T-helper 1 cell (primary cell): ENCODE measurements around the gene MEIS1.

Source experiments
- DNase-seq, 5 donors: peaks; one replicate each; pipeline ENCODE4 v3.0.0-alpha.2; 2012 to 2020

Gene MEIS1

DNA sequence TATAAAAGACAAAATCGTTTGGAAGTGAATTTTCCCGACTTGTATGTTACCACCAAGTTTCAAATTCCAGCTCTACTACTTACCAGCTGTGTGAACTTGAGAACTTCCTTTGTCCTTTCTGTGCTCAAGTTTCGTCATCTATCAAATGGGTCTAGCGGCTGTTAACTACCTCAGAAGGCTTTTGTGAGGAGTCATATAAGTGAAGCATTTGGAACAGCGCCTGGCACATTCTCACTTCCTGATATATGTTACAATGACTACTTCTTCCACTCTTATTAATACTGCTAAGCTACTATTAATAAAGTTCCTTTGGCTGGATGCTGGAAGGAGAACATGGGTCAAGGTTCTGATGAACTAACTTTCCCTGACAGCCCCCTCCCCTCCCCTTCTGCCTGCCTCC, 104.5 kb downstream of the MEIS1 start:
- DNase-seq = no peak

DNA sequence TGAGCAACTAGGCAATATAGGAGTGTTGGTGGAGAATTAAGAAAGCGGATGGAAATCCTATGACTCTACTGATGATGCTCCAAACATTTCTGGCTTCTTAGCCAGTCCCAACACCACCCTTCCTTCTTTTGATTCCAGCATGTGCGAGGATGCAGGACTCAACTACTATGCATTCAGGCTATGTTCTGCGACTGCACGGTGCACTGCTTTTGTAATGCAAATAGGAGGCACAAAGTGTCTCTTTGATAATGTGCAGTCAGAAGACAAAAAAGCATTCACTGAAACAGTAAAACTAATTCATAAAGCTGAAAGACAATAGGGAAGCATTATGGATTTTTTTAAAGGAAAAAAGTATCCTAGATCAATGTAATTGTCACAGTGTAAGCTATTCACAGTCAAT, 106.7 kb downstream of the MEIS1 start:
- no peak for DNase-seq

DNA sequence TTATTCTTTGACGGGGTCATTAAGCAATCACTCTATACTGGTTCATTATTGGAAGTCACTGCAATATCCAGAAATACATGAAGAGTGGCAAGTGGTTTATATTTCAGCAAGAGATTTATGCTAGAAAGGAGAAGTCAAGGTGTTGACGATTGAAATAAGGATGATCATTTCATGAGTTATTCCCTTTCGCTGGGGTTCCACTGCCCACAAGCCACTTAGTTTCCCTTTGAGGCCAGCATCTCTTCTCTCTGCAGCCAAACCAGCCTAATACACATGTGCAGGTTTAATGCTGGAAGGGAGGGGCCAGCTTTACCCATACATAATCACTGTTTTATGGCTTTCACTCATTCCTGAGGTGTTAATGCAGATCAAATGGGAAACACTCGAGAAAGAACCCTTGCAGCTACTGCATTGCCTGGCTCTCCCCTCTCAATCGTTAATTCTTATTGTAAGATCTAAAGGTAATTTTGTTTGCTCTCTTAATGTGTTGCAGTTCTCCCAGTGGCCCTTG, 108.4 kb downstream of the MEIS1 start:
- DNase-seq = no peak

DNA sequence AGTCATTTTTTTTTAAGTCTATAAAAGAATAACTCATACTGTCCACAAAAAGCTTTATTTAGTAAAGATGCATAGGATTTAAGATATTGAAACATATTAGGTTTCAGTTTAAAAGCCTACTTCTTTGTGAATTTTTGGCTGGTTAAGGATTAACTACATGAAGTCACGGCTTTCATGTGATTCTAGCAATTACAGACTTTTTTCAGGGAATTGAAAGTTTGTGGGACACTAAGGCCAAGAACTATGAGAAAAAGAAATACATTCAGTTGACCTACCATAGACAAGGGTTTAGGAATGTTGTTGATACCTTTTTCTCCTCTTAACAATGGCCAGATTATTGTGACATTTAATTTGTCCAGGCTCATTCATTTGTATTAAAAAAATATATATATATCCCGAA, 109.3 kb downstream of the MEIS1 start:
- no peak for DNase-seq

DNA sequence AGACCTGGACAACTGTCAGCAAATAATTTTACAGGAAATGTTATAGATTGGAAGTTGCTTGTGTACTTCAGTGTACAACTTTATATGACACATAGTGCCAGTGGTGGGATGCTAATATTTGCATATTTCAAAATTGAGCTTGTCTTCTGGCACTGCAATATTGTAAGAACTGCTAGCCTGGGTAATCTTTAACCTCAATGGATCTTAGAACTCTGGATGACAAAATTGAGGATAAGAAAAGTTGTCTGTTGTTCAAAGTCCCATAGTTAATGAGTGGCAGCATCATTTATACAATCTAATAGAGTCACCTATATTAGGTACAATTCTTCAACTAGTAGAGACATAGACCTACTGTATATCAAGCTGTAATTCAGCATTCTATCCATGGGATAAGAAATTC, 110.3 kb downstream of the MEIS1 start:
- no peak for DNase-seq

DNA sequence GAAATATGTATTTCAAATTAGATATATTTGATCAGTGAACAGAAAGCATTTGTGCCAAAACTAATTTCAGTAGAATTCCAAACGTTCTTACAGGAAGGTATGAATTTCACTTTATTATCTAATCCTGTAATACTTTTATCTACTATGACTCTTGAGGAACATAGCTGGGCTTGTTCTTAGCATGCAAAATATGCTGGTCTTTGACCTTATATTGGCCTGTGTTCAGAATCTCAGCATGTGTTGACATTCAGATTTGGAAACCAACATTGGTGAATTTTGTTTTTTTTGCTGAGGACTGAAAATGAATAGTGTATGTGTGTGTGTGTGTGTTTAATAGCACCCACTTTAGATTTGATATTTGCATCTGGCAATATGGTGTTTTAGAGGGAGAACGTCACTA, 112.2 kb downstream of the MEIS1 start:
- DNase-seq = no peak

DNA sequence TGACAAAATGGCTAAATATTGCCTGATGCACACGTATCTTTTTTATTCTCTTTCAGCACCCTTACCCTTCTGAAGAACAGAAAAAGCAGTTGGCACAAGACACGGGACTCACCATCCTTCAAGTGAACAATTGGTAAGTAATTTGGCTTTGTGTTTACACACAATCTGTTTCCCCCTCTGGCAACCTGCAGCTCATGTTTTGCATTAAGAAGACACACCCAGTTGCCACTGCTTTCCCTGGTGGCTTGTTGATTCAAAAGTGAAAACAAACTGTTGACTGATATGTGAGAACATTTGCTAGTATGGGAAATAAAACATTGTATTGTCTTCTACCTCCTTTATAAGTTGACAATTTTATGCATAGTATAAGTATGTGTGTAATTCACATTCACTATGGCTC, 113.0 kb downstream of the MEIS1 start:
- DNase-seq = no peak

DNA sequence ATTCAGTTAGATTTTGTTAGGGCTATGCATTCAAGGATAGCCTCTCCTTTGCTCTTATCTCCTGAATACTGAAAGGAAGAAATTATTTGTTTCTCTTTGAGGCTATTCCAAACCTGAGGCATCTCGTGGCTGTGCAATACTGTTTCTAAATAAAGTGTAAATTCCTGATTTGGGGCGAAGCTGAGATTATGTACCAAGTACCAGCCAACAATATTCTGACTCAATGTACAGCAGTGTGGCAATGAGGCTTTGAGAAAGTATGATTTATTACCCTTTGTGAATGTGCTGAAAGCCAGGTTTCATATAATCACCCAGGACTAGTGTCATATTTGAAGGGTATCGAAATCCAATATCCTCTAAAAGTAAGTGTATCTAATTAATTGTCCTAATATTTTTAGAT, 113.5 kb downstream of the MEIS1 start:
- DNase-seq = no peak

DNA sequence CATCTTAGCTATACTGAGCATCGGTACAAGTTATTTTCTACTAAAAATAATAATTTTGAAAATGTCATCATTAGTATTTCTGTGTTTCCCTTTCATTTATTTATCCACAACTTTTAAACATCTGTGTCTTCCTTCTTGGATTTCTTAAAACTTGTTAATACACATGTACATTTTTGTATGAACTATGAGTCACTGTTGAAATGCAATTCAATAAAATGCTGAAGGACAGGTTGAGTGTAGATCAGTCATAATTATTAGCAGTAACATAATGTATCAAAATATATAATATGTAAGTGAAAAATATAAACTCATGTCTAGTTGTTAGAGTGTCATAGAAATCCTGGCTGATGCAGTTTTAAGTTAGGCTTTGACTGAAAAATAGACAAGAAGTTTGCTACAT, 115.9 kb downstream of the MEIS1 start:
- no peak for DNase-seq

DNA sequence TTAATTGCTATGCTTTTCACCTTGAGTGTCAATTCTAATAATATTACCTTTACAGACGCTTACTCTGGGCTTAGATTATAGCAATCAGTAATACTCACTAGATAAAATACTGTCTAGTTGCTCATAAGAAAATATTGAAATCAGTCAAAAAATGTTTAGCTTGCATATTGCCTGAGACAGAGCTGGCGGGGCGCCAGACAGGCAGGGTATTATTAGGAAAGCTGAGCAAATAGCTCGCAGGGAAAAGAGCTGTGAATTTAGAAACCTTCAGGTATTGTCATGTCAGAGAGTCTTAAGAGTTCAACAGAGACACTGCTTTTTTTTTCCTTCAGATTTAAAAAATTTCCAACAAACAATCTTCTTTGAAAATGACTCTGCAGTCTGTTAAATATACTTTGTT, 118.4 kb downstream of the MEIS1 start:
- DNase-seq = no peak

DNA sequence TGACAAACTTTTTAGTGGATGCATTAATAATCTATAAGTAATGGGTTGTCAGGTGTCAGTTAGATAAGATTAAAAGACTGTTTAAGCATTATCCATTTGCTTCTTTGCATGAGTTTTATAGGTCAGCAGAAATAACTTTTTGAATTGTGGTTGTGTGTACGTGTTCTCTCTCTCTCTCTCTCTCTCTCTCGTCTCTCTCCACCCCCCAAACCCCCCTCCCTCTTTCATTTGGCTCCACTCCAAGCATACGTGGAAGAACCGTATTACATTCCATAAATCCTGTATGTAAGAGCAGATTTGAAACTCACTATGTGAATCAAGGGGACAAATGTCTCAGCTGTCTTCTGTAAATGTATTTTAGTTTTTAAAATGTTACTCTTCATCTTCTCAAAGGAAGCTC, 120.2 kb downstream of the MEIS1 start:
- no peak for DNase-seq

DNA sequence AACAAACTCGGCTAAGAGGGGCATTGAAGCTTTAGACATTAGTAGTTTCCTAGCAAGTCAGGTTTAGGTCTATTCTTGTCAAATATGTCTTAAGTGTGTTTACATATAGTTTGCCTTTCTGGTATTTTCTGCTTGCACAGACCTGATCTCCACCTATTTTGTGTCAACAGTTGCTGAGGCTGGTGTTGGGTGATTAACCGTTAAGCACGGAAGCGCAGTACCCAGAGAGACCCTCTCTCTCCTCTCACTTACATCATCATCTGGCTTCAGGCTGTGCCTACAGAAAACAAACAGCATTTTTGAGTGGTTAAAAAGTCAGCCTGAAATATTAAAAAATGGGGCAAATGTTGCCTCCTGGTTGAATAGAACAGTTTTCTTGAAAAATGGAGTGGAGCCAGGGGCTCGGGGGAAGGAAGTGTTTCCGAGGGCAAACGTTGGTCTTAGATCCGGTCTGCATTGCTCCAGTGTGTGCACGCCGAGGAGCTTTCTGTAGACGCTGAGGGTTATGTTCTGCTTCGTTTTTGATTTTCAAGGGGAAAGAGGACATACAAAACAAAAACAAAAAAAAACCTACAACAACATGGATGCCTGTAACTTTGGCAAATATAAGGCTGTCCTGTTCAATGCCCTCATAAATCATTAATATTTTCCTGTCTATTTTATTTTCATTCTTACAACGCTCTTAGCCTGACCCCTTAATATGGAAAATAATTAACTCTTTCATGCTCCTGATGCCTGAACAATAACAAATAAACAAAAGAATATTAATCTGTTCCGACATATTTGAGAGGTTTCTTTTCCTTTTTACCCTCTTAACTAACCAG, 120.8 kb downstream of the MEIS1 start:
- no peak for DNase-seq

DNA sequence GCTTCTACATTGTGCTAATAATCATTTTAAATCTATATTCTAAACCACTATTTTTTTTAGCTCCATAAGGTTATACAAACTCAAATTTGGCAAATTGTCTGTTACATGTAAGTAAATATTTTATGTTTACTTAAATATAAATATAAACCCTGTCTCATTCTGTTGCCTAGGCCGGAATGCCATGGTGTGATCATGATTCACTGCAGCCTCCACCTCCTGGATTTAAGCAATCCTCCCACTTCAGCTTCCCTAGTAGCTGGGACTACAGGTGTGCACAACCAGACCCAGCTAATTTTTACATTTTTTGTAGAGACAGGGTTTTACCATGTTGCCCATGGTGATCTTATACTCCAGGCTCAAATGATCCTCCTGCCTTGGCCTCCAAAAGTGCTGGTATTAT, 124.7 kb downstream of the MEIS1 start:
- DNase-seq = no peak

DNA sequence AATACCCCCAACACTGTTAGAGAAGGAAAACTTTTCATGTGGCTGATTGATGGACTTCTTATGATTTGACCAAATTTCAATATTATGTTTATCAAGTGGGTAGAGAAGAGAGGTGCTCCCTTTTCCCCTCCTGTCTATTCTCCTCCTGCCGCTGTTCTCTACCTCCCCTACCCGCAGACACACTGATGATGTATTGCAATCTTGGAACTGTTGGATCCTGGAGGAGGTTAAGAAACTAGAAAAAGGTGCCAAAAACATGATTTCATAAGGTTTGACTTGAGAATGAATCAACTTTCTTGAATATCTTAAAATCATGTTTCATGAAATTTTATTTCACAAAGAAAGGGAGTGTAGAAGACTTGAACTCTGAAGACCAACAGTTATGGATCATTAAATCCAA, 125.8 kb downstream of the MEIS1 start:
- DNase-seq = no peak

DNA sequence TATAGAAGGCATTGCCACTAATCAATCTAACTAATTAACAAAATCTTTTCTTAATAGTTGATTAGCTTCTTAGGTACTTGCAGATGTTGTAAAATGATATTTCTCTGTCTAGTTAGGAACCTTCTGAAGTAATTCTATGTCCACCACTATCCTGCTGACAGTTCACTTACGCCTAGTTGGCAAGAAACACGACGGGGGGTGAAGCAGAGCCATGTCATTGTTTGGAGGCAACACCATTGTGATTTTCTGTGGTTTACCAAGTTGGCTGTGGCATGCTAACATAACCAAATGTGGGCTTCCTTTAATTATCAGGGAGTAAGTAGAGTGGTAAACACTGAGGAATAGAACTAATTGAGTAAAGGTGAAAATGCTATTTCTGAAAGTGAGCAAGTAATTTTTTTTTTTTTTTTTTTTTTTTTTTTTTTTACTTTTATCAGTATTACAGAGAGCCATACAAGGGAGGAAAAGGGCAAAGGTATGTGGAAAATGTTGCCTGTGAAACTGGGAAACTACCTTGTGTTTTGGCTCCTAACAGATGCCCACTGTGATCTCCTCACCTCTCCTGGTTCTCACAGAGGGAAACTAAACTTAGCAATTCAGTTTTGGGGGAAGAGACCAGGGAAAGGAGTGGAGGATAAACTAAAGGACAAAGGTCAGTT, 126.8 kb downstream of the MEIS1 start:
- no peak for DNase-seq

DNA sequence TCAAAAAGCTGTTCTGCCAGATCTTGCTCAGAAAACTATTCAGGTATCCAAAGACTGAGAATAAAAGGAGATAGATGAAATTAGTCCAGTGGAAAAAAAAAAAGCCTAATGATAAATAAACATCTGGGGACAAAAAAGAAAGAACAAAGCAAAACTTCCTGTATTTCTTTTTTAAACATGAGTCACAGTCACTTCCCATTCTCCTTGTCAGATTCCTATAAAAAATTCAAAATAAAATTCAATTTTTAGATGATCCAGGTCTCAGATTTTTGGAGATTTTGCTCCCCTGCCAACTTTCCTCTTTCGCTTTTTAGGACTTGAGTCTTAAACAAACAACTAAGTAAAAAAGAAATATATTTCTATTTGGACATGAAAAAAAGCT, 127.4 kb downstream of the MEIS1 start:
- DNase-seq = no peak

DNA sequence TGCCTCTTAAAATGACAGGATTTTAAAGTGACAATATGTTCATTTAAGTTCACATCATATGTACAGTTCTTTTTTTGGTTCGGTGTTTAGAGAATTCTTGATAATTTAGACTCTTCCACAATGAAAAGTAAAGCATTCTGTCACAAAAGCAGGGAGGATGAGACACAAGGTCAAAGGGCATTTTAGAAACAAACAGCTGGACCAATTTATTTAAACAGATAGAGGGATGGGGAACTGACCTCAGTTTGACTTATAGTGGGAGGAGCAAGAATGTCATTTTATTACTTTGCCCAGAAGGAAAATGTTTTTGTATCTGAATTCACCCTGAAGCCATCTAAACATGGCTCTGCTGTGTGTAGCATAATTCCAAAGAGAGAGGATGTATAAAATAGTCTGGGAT, 128.5 kb downstream of the MEIS1 start:
- no peak for DNase-seq

DNA sequence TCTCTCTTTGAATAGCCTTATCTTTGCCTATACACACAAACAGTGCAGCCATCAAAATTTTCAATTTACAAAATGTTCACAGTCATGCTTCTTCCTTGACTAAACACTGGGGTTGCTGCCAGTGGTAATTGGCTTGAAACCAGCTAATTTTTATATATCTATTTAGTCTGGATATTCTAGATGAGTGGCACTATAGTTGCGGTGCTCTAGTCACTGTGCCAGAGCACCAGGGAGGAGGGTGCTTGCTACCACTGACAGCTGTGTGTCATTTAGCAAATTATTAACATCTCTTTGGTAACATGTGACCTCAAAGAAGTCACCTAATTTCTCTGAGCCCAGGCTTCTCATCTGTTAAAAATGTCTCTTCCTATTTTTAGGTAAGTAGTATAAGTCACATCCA, 130.4 kb downstream of the MEIS1 start:
- no peak for DNase-seq

DNA sequence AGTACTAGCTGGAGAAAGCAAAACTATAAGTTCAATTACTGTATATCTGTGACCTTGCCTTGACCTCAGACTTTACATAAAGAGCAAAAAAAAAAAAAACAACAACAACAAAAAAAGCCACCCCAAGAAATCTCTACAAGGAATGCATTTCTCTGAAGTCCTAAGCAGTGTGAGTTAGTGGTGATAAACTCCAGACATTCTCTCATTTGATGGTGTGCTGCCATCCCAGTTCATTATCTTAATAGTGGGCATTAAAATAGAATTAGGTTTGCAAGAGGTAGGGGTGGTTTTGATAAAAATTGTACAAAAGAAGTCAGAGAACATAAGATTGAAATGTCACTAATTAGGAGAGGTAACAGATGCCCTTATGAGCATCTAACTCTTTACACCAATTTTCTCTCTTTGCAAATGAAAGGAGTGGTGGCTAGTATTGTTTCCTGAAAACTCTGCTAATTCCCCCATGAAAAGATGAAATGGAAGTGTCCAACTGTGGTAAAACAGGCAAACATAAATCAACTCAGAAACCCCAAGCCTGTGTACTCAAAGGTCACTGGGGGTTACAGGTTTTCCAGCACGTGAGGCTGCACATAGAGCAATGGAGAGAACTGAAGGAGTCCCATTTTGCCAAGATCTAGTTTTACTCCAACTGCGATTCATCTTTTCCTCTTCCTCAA, 131.9 kb downstream of the MEIS1 start:
- DNase-seq = no peak

DNA sequence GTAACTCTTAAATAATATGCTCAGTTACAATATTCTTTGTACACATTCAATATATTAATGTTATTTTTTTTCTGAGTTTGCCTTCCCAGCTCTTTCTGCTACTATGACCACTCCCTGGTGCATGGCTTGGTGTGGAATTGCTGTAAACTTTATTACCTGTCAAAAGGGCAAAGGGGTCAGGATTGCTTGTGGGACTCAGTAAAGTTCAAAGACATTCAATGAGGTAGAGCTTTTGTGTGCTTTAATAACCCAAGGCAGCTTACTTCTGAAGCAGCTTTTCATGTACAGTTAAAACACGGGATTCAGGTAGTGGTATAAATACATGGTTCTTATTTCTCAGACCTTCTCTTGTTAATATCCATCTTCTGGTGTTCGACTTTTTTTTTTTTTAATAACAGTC, 132.8 kb downstream of the MEIS1 start:
- DNase-seq = no peak

DNA sequence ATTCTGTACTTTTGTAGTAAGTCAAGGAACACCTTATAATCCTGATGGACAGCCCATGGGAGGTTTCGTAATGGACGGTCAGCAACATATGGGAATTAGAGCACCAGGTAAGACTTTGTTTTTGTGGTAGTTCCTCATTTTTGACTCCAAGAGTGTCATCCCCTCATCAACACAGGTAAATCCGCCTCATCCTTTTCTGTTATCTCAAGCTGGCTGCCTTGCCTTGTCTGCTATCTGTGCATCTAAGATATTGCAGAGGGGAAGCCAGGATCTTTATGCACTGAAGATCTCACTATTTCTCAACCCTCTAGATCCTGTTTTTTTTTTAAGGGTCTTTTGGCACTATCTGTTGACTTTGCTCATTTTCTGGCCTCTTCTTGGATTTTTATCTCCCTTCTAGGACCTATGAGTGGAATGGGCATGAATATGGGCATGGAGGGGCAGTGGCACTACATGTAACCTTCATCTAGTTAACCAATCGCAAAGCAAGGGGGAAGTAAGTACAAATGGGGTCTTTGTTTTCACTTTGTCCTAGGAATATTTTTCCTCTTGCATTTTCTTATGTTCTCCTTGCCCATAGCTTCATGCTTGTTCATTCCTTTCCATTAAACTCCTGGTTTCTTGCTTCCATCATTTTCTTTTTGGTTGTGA, 133.8 kb downstream of the MEIS1 start:
- DNase-seq = no peak

DNA sequence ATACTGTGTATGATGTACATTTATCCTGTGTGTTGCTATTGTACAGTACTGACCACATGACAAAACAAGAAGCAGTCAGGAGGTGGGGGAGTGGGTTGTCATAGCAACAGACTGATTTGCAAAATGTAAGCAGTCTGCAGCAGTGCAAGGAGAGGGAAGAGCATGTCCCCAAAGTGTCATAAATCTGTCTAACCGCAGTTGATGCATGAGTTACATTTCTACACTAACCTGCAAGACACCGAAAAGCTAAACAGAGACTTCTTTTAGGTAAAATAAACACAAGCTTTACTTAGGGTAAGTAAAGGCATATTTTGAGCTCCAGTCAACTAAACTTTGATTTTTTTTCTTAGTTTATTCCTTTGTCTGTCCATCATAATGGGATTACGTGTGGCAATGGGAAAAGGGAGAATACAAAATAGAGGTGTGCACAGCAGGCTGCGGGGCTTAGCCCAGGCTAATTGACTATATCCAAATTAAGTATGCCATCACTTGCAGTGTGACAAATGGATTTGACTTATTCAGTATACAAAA, 134.5 kb downstream of the MEIS1 start:
- DNase-seq = no peak

DNA sequence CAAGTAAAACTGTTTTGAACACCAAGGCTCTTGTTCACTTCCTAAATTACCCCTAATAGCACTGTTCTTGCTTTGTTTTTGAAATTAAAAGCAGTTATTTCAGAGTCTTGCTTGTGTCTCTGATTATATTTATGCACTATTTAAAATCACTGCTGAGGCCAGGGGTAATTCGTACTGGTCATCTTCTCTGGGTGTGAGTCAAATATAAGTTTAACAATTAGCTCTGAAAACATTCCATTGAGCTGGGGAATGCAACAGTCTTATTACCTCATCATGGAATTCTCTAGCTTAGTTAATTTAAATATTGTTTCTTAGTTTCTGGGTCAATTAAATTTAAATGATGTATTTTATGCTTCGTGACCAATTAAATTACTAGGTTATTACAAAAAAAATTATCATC, 135.0 kb downstream of the MEIS1 start:
- DNase-seq = no peak
